A673 (cell line): ENCODE data around the gene PSMB9. TPM values are rescaled to one million over a fixed set of nuclear protein-coding genes. Genes with fewer than 3 reads are reported as not detected.
"Not testable (repeated sequence)": the region's sequence is repeated elsewhere in the genome, so short reads cannot be mapped to it uniquely, and the experiment has no call there.

Source experiments
- BruUV-seq: library from RNA; stranded (reverse); fragments of 400-500 nt; replicated peaks from 2 replicates; lab custom pipeline; 2021; lab: Mats Ljungman, UMichigan
- CTCF ChIA-PET: fragments of 300-600 bp; sonication (Branson Sonifier 250); formaldehyde crosslinking; loops from one replicate; lab custom pipeline; 2022; ENCODE audit warnings: antibody characterized with exemption; lab: Charles Lee
- POLR2A ChIA-PET: fragments of 300-600 bp; sonication (Branson Sonifier 250); formaldehyde crosslinking; loops from one replicate; lab custom pipeline; 2022; ENCODE audit warnings: antibody characterized with exemption; ENCODE audit not compliant: low non-redundant PET; lab: Charles Lee
- DNase-seq: peaks from one replicate; pipeline ENCODE4 v3.0.0-alpha.2; 2015; ENCODE audit warnings: low spot score
- H3K27ac ChIP-seq: fragments of 200-600 bp; sonication (generic); 2 replicates; pipeline ENCODE4 v1.5.1; 2016; ENCODE audit warnings: mixed run types, low read depth, mild to moderate bottlenecking, mixed read lengths, antibody characterized with exemption, low read length; ENCODE audit not compliant: poor library complexity, severe bottlenecking
- H3K27me3 ChIP-seq: fragments of 200-600 bp; sonication (generic); replicated peaks from 2 replicates; pipeline ENCODE4 v1.6.1; 2017; ENCODE audit warnings: mixed run types, low read depth, mild to moderate bottlenecking, mixed read lengths, antibody characterized with exemption, low read length; ENCODE audit not compliant: insufficient read depth, poor library complexity
- H3K36me3 ChIP-seq: fragments of 200-600 bp; sonication (generic); 2 replicates; pipeline ENCODE4 v1.6.1; 2016; ENCODE audit warnings: mixed run types, mild to moderate bottlenecking, mixed read lengths, antibody characterized with exemption, low read length; ENCODE audit not compliant: insufficient read depth, poor library complexity, severe bottlenecking
- H3K4me1 ChIP-seq: fragments of 200-600 bp; sonication (generic); 2 replicates; pipeline ENCODE4 v1.6.1; 2017; ENCODE audit warnings: mixed run types, mild to moderate bottlenecking, mixed read lengths, antibody characterized with exemption, low read length; ENCODE audit not compliant: insufficient read depth, poor library complexity, severe bottlenecking
- H3K4me3 ChIP-seq: fragments of 200-600 bp; sonication (generic); 2 replicates; pipeline ENCODE4 v1.5.1; 2016; ENCODE audit warnings: low read depth, mixed run types, mild to moderate bottlenecking, mixed read lengths, low read length; ENCODE audit not compliant: poor library complexity, severe bottlenecking
- H3K9me3 ChIP-seq: fragments of 200-600 bp; sonication (generic); 2 replicates; pipeline ENCODE4 v1.6.1; 2016; ENCODE audit warnings: mixed run types, low read depth, mild to moderate bottlenecking, mixed read lengths, antibody characterized with exemption, low read length; ENCODE audit not compliant: poor library complexity, severe bottlenecking
- CTCF ChIP-seq: fragments of 300-800, 200-600 bp; sonication (generic); conservative IDR thresholded peaks from 2 replicates; pipeline ENCODE4 v1.5.1; 2017; ENCODE audit warnings: low read depth, mild to moderate bottlenecking, antibody characterized with exemption, low read length, moderate library complexity, mixed read lengths
- EZH2 ChIP-seq: fragments of 200-600 bp; sonication (generic); IDR thresholded peaks from 2 replicates; pipeline ENCODE4 v1.6.1; 2017; ENCODE audit warnings: borderline replicate concordance, low read depth, mild to moderate bottlenecking, mixed read lengths, antibody characterized with exemption, low read length; ENCODE audit not compliant: poor library complexity, severe bottlenecking
- intact Hi-C: fragments of 100-400 bp; cut with micrococcal nuclease; formaldehyde crosslinking; loops from one replicate; pipeline ENCODE4 v1.10.0; 2022; ENCODE audit not compliant: unreplicated experiment
- total RNA-seq: library from RNA; stranded (reverse); gene quantifications from 2 replicates; pipeline ENCODE4 v1.2.3, GENCODE V29; 2021

PSMB9 gene
- total RNA-seq, 1 experiment from 2014 or later: 6.8 TPM

DNA sequence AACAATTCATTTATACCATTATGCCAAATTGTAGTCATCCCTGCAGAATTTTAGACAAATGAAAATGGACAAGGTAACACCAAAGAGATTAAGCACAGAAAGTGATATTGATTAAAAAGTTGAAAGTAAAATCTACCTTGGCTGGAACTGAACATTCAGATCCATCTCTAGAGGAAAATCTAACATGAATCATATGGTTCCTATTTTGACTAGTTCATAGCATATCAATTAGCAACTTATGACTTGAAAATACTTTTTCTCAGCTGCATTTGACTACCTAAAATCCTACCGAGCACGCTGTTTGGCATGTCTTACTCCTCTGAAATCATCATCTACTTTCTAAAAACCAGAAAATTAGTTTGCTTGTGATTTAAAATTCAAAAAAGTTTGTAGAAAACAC, 22.6 kb downstream of the PSMB9 start:
- Histone ChIP-seq H3K4me3 (no peak overlapping the region), H3K27ac (no peak overlapping the region), H3K4me1 (no peaks in the 10 kb centered on the region), H3K27me3 (peaks cover 35% of the 10 kb centered on the region), H3K9me3 (no peaks in the 10 kb centered on the region), H3K36me3 (no peaks in the 10 kb centered on the region)
- no peak for TF ChIP-seq CTCF
- TF ChIP-seq EZH2: no peak
- ChIA-PET CTCF (no interaction called here), POLR2A (no interaction called here)
- no TSS peak for BruUV-seq
- no peak for DNase-seq
- intact Hi-C loops: no loop called here

- Histone ChIP-seq H3K36me3 (no peaks in the 10 kb centered on the region), H3K4me1 (peaks cover 5% of the 10 kb centered on the region), H3K4me3 (no peak overlapping the region), H3K27me3 (peaks cover 25% of the 10 kb centered on the region), H3K27ac (no peak overlapping the region), H3K9me3 (no peaks in the 10 kb centered on the region)
- POLR2A ChIA-PET: interaction anchor here (0.6 kb wide), 1 partner anchor 100 kb away, joined by 3 read pairs; no protein-coding TSS in a partner anchor
- DNase-seq: no peak
- TF ChIP-seq EZH2 (no peak), CTCF (no peak)
- CTCF ChIA-PET: no interaction called here
- intact Hi-C loops: no loop called here
- BruUV-seq: no TSS peak
Observed at GRCh38 chr6:32879691-32880090, 25.7 kb downstream of the PSMB9 start.

GRCh38 chr6:32880962-32881361, 27.0 kb downstream of the PSMB9 start:
- DNase-seq, POLR2A ChIA-PET, H3K36me3 ChIP-seq, BruUV-seq, intact Hi-C loops, H3K4me3 ChIP-seq, H3K4me1 ChIP-seq, H3K9me3 ChIP-seq, H3K27ac ChIP-seq, CTCF ChIA-PET: not testable (repeated sequence)
- peaks cover 17% of the 10 kb centered on the region for H3K27me3 ChIP-seq

GRCh38 chr6:32882879-32883250, 28.9 kb downstream of the PSMB9 start:
- Histone ChIP-seq H3K27ac (no peak overlapping the region), H3K27me3 (peaks cover 1% of the 10 kb centered on the region), H3K4me3 (no peak overlapping the region), H3K9me3 (no peaks in the 10 kb centered on the region), H3K4me1 (peaks cover 5% of the 10 kb centered on the region), H3K36me3 (no peaks in the 10 kb centered on the region)
- intact Hi-C loops: no loop called here
- POLR2A ChIA-PET: no interaction called here
- CTCF ChIA-PET: no interaction called here
- no peak for DNase-seq
- BruUV-seq: no TSS peak
- TF ChIP-seq EZH2: no peak
- no peak for TF ChIP-seq CTCF
